ENCODE data around the gene RADIL.

GRCh38 chr7:4929005-4929404, 45.5 kb upstream of the RADIL start:
- TF ChIP-seq CTCF (IDR thresholded peaks at IDR 0.05) (no peak), EZH2 (IDR thresholded peaks at IDR 0.05; ENCODE audit: borderline replicate concordance, insufficient read depth, low read depth, low read length, poor library complexity, severe bottlenecking) (no peak)
